Urothelium cell line (cell line): ENCODE measurements around the gene BAK1.

Experiments
- DNase-seq: peaks from one replicate; pipeline ENCODE4 v3.0.0; 2011; ENCODE audit warnings: low spot score, mixed read lengths
- FAIRE-seq: peaks from 2 replicates; lab custom pipeline; 2011; peaks lifted over from hg19 to GRCh38; lab: Jason Lieb, UNC

Gene BAK1

GRCh38 chr6:33588894-33589293 lies 8.8 kb upstream of the BAK1 start:
- no peak for FAIRE-seq
- no peak for DNase-seq

- FAIRE-seq (no peak), DNase-seq (no peak)
Measured at GRCh38 chr6:33587529-33587928, 7.5 kb upstream of the BAK1 start.

GRCh38 chr6:33586108-33586640 lies 6.1 kb upstream of the BAK1 start:
- no peak for DNase-seq
- no peak for FAIRE-seq

- FAIRE-seq, result no peak
- DNase-seq, result peak; percentile 83
Measured at GRCh38 chr6:33585403-33586107, 5.5 kb upstream of the BAK1 start.

- DNase-seq (no peak), FAIRE-seq (no peak)
Measured at GRCh38 chr6:33584700-33585402, 4.8 kb upstream of the BAK1 start.

- FAIRE-seq (no peak), DNase-seq (no peak)
Measured at GRCh38 chr6:33583591-33584155, 3.6 kb upstream of the BAK1 start.

GRCh38 chr6:33581186-33581585 lies 1.1 kb upstream of the BAK1 start:
- DNase-seq, result no peak
- no peak for FAIRE-seq

- no peak for DNase-seq
- no peak for FAIRE-seq
Measured at GRCh38 chr6:33578588-33579011, 1.5 kb downstream of the BAK1 start.

- DNase-seq (no peak), FAIRE-seq (no peak)
Measured at GRCh38 chr6:33578164-33578563, 1.9 kb downstream of the BAK1 start.

- DNase-seq (no peak), FAIRE-seq (no peak)
Measured at GRCh38 chr6:33577718-33578117, 2.4 kb downstream of the BAK1 start.

- DNase-seq, result no peak
- no peak for FAIRE-seq
Measured at GRCh38 chr6:33577106-33577535, 3.0 kb downstream of the BAK1 start.

- DNase-seq (no peak), FAIRE-seq (no peak)
Measured at GRCh38 chr6:33576668-33577067, 3.4 kb downstream of the BAK1 start.

- FAIRE-seq (peak; percentile 17), DNase-seq (no peak)
Measured at GRCh38 chr6:33575211-33575610, 4.9 kb downstream of the BAK1 start.

GRCh38 chr6:33571637-33572316 lies 8.3 kb downstream of the BAK1 start:
- DNase-seq (no peak), FAIRE-seq (no peak)

- FAIRE-seq, result no peak
- DNase-seq, result peak; percentile 90
Measured at GRCh38 chr6:33570806-33571636, 9.1 kb downstream of the BAK1 start.

GRCh38 chr6:33568826-33569570 lies 11.1 kb downstream of the BAK1 start:
- DNase-seq, result no peak
- no peak for FAIRE-seq

- DNase-seq, result no peak
- no peak for FAIRE-seq
Measured at GRCh38 chr6:33567836-33568235, 12.2 kb downstream of the BAK1 start.

- FAIRE-seq (no peak), DNase-seq (peak; percentile 52)
Measured at GRCh38 chr6:33566182-33567084, 13.6 kb downstream of the BAK1 start.

- DNase-seq, result no peak
- no peak for FAIRE-seq
Measured at GRCh38 chr6:33558801-33559200, 21.3 kb downstream of the BAK1 start.
